HG03457 (cell line): ENCODE measurements around the gene SRM.
"Not testable (repeated sequence)": the region's sequence is repeated elsewhere in the genome, so short reads cannot be mapped to it uniquely, and the experiment has no call there.

ENCODE experiments used
- ATAC-seq: cut with Tn5 transposase; IDR thresholded peaks from one replicate; pipeline ENCODE4 v1.9.1; 2021; ENCODE audit warnings: moderate number of reproducible peaks; ENCODE audit not compliant: unreplicated experiment

The SRM gene

DNA sequence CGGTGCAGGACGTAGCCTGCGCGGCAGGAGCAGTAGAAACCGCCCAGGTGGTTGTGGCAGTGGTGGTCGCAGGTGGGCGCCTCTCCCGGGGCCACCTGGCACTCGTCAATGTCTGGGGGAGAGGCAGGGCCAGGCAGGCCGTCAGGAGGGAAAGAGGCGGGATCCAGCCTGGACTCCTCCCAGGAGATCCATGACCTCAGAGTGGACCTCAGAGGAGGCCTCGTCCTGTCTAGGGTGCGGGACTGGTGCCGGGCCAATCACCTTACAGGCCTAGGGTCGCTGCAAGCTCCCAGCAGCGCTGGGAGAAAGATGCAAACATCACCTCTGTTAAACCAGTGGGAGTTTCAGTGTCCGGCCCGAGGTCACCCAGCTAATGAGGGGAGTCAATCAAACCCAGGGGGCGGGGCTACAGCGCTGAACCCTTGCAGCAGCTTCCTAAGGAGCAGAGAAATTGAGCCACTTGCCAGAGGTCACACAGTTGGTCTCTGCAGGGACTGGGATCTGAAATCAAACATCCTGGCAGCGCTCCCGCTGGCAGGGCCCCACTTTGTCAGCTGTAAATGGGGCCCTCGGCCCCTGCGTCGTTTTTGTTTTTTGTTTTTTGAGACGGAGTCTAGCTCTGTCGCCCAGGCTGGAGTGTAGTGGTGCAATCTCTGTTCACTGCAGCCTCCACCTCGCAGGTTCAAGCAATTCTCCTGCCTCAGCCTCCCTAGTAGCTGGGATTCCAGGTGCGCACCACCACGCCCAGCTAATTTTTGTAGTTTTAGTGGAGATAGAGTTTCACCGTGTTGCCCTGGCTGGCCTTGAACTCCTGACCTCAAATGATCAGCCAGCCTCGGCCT, 14.2 kb downstream of the SRM start:
- no peak for ATAC-seq

DNA sequence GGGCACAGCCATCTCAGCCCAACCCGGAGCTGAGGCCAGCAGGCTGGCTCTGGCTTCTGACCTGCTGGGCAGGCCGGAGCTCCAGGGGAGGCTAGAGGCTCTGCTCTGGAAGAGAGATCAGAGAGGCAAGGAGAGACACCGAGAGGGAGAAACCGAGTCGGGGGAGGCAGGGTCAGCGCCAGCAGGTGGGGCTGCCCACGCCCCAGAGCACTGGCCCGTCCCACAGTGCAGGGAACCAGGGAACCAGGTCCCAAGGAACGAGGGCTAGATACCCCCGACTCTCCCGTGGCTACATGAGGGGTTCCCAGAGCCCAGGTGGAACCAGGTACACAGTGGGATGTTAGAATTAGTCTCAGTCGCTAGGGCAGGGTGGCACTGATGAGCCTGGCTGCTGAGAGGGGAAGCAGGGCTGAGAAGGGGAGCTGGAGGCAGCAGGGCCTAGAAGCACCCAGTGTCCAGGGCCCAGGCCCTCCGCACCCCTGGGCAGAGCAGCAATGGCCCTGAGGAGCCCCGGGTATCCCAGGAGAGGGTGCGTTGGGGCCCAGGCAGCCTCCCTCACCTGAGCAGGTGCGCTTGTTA, 14.9 kb downstream of the SRM start:
- ATAC-seq, result no peak

DNA sequence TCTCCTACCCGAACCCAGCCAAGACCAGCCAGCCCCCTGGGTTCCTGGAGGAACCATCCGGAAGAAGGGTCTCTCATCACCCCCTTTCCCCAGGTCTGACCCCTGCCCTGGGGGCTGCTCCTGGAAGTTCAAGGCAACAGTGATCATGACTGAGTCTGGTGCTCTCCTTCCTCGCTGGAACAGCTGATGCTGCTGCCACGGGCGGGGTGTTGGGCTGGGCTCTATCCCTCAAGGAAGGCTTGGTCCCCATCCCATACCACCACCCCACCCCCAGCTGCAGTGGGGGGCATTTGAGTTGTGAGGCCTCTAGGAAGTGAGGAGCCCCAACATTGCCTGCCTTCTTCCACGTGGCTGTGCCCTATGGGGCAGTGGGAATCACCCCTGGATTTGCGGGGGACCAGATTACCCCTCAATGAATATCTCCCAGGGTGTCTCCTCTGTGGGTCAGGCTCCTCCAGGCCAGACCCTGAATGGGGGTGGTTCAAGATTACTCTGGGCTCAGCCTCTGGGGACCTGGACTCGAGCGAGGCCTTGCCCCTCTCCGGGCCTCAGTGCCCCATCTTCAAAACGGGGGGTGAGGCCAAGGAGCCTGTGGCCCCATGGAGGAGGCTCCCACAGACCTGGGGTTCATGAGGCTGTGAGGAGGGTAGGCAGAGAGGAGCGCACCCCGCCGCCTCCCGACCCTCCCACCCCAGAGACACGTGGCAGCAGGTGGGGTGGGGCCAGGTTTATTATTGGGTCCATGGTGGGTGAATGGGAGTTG, 15.6 kb downstream of the SRM start:
- no peak for ATAC-seq

DNA sequence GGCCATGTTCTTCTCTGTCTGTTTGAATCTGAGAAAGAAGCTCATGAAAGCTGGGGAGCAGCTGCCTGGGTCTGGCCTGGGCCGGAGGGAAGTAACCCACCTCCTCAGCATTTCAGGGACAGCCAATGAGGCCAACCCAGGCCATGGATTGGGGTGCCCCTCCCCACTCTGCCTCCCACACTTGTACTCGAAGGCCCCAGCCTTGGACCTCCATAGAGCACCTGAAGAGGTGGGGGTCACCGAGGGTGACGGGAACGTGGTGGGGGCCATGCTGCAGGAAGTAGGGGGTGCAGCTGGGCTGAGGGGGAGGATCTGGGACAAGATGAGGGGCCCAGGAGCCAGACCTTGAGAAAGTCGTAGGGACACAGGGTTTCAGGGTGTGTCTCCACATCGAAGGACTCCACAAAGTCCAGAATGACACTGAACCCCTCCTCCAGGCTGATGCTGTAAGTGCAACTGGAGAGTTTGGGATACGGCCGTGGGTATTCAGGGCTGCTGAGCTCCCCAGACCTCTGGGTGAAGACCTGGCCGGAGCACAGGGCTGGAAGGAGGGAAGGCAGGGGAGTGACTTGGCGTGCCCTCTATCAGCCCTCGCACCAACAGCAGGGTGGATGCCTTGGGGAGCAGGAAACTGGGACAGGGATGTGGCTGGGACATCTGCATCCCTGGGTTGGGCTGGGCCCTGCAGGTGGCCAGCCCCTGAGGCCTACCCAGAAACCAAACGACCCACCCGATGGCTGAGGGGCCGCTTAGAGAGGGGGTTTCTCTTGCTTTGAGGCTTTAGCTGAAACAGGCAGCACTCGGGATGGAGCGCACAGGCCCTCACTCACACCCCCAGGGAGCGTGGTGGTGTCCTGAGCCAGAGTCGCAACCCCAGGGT, 16.6 kb downstream of the SRM start:
- no peak for ATAC-seq

DNA sequence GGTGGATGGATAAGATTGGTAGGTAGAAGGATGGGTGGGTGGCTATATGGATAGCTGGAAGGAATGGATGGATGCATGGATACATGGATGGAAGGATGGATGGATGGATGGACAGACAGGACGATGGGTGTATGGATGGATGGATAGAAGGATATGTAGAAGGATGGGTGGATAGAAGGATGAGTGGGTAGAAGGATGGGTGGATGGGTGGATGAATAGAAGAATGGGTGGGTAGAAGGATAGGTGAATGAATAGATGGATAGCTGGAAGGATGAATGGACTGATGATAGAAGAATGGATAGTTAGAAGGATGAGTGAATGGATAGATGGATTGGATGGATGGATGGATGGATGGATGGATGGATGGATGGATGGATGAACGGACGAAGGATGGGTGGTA, 17.8 kb downstream of the SRM start:
- ATAC-seq, result no peak

DNA sequence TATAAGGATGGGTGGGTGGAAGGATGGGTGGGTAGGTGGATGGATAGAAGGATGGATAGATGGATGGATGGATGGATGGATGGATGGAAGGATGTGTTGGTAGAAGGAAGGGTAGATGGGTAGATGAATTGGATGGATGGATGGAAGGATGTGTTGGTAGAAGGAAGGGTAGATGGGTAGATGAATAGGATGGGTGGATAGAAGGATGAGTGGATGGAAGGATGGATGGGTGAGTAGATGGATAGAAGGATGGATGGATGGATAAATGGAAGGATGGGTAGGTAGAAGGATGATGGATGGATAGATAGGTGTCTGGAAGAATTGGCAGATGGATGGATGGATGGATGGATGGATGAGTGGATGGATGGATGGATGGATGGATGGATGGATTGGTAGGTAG, 18.8 kb downstream of the SRM start:
- no peak for ATAC-seq

DNA sequence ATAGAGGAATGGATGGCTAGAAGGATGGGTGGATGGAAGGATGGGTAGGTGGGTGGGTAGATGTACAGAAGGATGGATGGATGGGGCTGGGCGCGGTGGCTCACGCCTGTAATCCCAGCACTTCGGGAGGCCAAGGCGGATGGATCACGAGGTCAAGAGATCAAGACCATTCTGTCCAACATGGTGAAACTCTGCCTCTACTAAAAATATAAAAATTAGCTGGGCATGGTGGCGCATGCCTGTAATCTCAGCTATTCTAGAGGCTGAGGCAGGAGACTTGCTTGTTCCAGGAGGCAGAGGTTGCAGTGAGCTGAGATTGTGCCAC, 19.8 kb downstream of the SRM start:
- ATAC-seq, result not testable (repeated sequence)

DNA sequence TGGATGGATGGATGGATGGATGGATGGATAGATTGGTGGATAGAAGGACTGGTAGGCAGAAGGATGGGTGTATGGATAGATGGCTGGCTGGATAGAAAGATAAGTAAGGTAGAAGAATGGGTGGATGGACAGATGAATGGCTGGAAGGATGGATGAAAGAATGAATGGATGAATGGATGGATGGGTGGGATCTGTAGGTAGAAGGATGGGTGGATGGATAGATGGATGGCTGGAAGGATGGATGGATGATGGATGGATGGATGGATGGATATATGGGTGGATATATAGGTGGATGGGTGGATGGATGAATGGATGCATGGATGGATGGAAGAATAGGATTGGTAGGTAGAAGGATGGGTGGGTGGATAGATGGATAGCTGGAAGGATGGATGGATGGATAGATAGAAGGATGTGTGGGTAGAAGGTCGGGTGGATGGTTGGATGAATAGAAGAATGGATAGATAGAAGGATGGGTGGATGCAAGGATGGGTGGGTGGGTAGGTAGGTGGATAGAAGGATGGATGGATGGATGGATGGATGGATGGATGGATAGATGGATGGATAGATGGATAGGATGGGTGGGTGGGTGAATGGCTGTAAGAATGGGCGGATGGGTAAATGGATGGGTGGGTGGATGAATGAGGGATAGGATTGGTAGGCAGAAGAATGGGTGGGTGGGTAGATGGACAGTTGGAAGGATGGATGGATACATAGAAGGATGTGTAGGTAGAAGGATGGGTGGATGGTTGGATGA, 20.3 kb downstream of the SRM start:
- no peak for ATAC-seq

DNA sequence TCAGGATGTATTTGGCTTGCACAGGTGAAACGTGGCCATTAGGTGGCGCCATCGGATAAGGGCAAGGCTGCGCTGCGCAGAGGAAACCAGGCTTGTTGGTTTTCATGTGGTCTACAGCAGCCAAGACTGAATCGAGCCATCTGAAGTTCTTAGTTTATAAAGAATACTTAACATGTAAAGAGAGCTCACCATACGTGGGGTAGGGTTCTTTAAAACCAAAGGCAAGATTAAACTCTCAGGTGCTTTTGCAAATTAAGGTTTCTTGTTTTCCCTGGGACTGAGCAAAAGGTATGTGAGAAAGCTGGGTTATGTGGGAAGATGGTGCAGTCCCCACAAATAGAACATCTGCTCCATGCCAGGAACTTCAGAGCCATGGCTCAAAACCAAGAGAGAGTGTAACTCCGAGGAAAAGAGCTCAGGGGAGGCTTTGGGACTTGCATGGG, 22.1 kb downstream of the SRM start:
- no peak for ATAC-seq

DNA sequence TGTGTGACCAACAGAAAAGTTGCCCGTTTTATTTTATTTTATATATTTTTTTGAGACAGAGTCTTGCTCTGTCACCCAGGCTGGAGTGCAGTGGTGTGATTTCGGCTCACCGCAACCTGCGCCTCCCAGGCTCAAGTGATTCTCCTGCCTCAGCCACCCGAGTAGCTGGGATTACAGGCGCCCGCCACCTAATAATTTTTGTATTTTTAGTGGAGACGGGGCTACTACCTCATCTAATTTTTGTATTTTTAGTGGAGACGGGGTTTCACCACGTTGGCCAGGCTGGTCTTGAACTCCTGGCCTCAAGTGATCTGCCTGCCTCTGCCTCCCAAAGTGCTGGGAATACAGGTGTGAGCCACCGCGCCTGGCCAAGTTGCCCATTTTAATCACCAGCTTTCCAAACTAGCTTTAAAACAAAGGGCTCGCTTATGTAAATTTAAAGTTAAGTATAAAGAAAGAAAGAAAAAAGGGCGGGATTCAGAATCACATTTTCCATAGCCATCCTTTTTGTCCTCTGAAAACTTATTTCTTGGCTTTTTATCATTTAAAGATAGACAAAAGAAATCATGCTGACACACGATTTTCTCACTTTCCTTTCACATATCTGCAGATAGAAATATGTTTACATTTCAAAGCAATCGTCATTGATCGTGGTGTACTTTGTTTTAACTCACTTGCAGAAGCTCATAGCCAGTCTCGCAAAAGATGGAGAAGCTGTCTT, 22.6 kb downstream of the SRM start:
- ATAC-seq, result not testable (repeated sequence)

DNA sequence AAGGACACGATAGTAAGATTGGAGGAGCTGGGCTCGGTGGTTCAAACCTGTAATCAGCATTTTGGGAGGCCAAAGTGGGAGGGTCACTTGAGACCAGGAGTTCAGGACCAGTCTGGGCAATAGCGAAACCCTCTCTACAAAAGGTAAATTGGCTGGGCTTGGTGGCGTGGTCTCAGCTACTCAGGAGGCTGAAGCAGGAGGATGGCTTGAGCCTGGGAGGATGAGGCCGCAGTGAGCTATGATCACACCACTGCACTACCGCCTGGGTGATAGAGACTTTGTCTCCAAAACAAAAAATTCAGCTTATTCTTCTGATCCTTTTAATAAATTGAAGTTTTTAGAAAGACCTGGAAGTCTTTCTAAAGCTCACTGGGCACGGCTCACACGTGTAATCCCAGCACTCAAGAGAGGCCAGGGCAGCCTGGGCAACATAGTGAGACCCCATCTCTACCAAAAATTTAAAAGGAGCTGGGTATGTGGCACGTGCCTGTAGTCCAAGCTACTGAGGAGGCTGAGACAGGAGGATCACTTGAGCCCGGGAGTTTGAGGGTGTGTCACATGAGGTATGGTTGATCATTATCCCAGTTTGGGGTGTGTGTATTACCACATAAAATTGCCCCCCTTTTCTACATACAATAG, 28.1 kb downstream of the SRM start:
- ATAC-seq, result no peak

DNA sequence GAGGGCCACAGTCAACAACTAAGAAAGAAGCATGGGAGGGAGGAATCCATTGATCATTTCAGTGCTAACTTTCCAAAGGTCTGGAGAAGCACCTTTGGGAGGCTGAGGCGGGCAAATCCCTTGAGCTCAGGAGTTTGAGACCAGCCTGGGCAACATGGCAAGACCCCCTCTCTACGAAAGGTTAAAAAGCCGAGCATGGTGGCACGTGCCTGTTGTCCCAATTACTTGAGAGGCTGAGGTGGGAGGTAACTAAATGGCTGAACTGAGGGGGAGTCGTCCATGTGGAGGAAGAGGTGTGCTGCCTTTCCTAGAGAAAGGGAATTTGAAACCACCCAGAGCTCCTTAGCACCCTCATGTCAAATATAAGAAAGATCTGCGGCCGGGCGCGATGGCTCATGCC, 29.0 kb downstream of the SRM start:
- ATAC-seq, result no peak

DNA sequence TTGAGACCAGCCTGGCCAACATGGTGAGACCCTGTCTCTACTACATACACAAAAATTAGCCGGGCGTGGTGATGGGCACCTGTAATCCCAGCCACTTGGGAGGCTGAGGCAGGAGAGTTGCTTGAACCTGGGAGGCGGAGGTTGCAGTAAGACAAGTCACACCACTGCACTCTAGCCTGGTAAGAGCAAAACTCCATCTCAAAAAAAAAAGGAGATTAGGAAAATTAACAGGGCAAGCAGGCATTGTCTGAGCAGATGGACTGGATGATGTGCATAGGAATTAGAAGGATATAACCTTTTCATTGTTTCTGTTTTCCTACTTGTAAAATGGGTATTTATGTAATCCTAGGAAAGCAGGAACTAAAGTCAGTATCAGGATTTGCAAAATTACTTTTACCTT, 31.8 kb downstream of the SRM start:
- no peak for ATAC-seq

DNA sequence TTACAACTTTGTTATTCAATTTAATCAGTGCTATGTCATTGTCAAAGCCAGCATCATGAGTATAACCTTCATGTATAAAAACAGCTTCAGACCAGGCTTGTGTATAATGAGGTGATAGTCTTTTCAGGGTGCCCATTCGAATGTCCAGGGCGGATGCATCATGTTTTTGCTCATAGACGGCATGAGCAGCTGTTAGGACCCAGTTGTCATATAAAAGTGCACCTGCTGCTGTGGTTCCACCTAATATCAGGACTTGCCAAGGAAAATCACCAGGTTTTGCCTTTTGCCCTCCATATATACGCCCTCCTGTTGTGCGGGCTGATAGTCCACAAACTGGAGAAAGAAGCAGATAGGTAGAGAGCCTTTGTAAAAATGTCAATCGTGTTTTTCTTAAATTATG, 32.5 kb downstream of the SRM start:
- ATAC-seq, result no peak

DNA sequence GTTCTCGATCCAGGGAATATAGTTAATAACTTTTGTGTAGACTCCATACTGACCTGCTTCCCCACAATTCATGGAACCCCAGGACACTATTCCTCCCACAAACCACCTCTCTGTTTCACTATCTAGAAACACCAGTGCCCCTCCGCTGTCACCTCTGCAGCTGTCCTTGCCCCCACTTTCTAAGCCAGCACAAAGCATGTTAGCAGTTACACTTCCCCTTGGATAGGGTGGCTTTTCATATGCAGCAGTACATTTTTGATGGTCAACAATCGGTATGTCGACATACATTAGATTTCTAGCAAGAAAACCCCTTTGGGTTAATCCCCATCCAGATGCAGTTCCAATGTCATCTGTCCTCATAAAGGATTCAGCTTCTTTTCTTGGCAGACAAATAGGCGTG, 32.9 kb downstream of the SRM start:
- ATAC-seq, result no peak

DNA sequence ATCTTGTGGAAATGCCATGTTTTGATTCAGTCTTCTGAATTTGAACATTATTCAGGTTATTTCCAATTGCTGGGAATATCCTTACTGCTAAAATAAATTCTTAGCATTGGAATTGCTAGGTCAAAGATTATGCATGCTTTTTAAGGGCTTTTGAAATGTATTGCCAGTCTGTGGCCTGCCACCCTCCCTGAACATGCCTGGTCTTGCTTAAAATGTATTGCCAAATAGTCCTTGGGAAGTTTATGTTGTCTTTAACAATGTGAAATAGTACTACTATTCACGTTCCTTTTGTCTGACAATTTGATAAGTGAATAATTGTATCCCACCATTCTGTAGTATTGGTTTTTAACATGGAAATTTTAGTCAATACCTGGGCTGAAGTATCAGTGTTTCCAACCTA, 33.8 kb downstream of the SRM start:
- no peak for ATAC-seq

DNA sequence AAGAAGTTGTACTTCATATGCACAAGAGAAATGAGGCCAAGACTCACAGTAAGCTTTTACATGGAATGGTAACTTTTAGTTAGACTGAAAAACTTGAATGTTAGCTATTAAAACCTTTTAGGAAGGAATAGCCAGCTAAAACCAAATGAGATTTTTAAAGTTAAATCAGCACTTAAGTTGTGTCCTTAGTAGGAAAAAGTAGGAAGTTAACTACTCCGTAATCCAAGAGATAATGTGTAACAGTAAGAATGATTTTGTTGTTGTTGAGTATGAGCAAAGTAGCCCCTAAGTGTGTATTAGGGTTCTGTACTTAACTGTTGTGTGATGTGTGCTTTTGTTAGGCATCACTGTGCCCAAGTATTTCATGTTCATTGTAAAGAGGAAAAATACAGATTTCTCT, 34.2 kb downstream of the SRM start:
- ATAC-seq, result no peak

DNA sequence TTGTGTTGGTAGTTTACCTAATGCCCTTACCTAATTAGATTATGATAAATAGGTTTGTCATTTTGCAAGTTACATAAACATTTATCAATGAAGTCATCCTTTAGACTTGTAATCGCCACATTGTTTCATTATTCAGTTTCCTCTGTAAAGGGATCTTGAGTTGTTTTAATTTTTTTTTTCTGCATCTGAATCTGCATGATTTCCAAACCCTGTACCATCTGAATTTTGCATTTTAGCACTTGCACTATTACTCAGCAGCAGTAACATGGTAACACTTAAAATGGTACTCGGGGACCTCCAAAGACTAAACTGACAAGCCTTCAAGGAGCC, 35.0 kb downstream of the SRM start:
- ATAC-seq, result no peak

DNA sequence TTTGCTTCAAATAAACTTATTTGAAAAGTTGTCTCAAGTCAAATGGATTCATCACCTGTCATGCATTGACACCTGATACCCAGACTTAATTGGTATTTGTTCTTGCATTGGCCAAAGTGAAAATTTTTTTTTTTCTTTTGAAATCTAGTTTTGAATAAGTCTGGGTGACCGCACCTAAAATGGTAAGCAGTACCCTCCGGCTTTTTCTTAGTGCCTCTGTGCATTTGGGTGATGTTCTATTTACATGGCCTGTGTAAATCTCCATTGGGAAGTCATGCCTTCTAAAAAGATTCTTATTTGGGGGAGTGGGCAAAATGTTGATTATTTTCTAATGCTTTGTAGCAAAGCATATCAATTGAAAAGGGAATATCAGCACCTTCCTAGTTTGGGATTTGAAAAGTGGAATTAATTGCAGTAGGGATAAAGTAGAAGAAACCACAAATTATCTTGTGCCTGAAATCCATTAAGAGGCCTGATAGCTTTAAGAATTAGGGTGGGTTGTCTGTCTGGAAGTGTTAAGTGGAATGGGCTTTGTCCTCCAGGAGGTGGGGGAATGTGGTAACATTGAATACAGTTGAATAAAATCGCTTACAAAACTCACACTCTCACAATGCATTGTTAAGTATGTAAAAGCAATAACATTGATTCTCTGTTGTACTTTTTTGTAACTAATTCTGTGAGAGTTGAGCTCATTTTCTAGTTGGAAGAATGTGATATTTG, 35.5 kb downstream of the SRM start:
- no peak for ATAC-seq
